ENCODE measurements around the gene C18orf63. TPM values are rescaled to one million over a fixed set of nuclear protein-coding genes. Genes with fewer than 3 reads are reported as not detected.

Gene C18orf63
- total RNA-seq, 1 experiment from 2014 or later: not detected

DNA sequence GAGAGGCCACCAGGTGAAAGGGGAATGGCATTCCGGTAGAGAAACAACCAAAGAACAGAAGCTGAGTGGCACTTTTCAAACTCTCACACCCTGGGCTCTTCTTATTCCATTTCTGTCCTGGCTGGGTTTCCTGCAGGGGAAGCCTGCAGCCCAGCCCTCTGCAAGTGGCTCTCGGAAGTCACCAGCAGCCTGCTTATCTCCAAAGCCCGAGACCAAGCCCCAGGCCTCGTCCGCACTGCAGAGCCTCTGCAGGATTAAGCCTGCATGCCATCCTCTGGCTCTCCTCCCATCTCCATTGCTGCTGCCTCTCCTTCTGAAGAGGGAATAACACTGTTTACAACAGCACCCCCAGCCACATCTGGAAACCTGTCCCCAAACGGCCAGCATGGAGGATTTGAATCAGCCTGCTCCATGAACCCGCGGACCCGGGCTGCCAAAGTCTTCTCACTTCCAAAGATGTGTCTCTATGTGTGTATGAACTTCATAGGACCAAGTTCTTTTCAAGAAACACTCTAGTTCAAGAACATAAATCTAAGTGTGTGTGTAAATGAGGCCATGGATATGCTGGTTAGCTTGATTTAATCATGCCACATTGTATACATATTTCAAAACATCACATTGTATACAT lies 87.3 kb downstream of the C18orf63 start:
- no peak for TF ChIP-seq ZNF317 (CRISPR knock-in tag; IDR thresholded peaks at IDR 0.05; ENCODE audit: borderline replicate concordance, low read depth)
- no peak for TF ChIP-seq TCF7 (CRISPR knock-in tag; IDR thresholded peaks at IDR 0.05; ENCODE audit: low read depth)
- TF ChIP-seq SOX15 (CRISPR knock-in tag; IDR thresholded peaks at IDR 0.05): no peak
- TF ChIP-seq GRHL2 (CRISPR knock-in tag; IDR thresholded peaks at IDR 0.05; ENCODE audit: insufficient replicate concordance, severe bottlenecking): no peak
- TF ChIP-seq RELA (CRISPR knock-in tag; IDR thresholded peaks at IDR 0.05; ENCODE audit: borderline replicate concordance): no peak
- TF ChIP-seq JAZF1 (CRISPR knock-in tag; IDR thresholded peaks at IDR 0.05): no peak
- TF ChIP-seq CBFB (CRISPR knock-in tag; IDR thresholded peaks at IDR 0.05; ENCODE audit: low read depth): no peak
- TF ChIP-seq MYBL2 (CRISPR knock-in tag; IDR thresholded peaks at IDR 0.05): no peak
- TF ChIP-seq, protein P1, sequence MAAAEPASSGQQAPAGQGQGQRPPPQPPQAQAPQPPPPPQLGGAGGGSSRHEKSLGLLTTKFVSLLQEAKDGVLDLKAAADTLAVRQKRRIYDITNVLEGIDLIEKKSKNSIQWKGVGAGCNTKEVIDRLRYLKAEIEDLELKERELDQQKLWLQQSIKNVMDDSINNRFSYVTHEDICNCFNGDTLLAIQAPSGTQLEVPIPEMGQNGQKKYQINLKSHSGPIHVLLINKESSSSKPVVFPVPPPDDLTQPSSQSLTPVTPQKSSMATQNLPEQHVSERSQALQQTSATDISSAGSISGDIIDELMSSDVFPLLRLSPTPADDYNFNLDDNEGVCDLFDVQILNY (CRISPR knock-in tag; IDR thresholded peaks at IDR 0.05): no peak
- no peak for TF ChIP-seq PRRX2 (CRISPR knock-in tag; IDR thresholded peaks at IDR 0.05)
- TF ChIP-seq ZNF138 (CRISPR knock-in tag; conservative IDR thresholded peaks at IDR 0.05): no peak
- no peak for TF ChIP-seq PREB (CRISPR knock-in tag; IDR thresholded peaks at IDR 0.05; ENCODE audit: borderline replicate concordance)
- no peak for TF ChIP-seq ATF1 (CRISPR knock-in tag; IDR thresholded peaks at IDR 0.05)
- no peak for TF ChIP-seq ZNF416 (CRISPR knock-in tag; IDR thresholded peaks at IDR 0.05)
- TF ChIP-seq CREB1 (CRISPR knock-in tag; IDR thresholded peaks at IDR 0.05): no peak
- TF ChIP-seq RORB (CRISPR knock-in tag; IDR thresholded peaks at IDR 0.05): no peak
- TF ChIP-seq E2F1 (CRISPR knock-in tag; IDR thresholded peaks at IDR 0.05): no peak
- no peak for TF ChIP-seq NR2C2 (CRISPR knock-in tag; IDR thresholded peaks at IDR 0.05)
- TF ChIP-seq, protein P2, sequence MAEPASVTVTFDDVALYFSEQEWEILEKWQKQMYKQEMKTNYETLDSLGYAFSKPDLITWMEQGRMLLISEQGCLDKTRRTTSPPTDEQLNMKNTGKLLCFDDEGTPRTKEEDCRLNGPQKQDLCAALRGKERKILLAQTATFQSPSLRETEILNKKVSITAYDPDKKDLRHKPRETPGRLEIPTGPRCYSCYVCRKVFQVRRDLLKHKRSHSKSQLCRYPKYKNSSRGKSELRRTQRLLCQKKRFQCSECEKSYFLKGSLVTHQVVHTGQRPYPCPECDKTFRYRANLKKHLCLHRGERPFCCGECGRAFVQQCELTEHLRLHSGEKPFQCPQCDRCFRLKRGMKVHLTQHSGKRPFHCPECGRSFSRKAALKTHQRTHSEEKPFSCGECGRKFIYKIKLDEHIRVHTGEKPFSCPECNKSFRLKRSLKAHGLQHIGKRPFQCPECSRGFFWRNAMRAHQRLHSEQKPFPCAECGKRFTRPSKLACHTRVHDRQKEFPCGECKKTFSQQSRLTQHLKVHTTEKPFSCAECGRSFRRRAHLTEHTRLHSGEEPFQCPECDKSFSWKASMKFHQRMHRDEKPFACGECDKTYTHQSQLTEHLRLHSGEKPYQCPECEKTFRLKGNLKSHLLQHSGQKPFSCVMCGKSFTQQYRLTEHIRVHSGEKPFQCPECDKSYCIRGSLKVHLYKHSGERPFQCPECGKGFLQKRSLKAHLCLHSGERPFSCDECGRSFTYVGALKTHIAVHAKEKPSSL (CRISPR knock-in tag; conservative IDR thresholded peaks at IDR 0.05): no peak
- H3K9me3 Mint-ChIP-seq: peaks cover 7% of the 10 kb centered on the region
- H3K27me3 Mint-ChIP-seq (ENCODE audit: low read depth): no peaks in the 10 kb centered on the region
- no peak overlapping the region for H3K27ac Mint-ChIP-seq
- H3K4me1 Mint-ChIP-seq: 0 out of 2 replicates have a peak, but pooled peaks cover 4% of the 10 kb centered on the region
- no peaks in the 10 kb centered on the region for H3K36me3 Mint-ChIP-seq
- H3K4me3 Mint-ChIP-seq: no peak overlapping the region
- DNase-seq (ENCODE audit: low spot score) (no peak), ATAC-seq (peak; percentile 72)
- ChIA-PET CTCF (no interaction called here), POLR2A (no interaction called here)

- Mint-ChIP-seq H3K4me1 (peaks cover 12% of the 10 kb centered on the region), H3K27me3 (ENCODE audit: low read depth) (peaks cover 3% of the 10 kb centered on the region; the same call in 1 of the 2 replicates), H3K36me3 (no peaks in the 10 kb centered on the region), H3K4me3 (no peak overlapping the region), H3K9me3 (peaks cover 7% of the 10 kb centered on the region), H3K27ac (no peak overlapping the region)
- DNase-seq (ENCODE audit: low spot score) (no peak), ATAC-seq (no peak)
- ChIA-PET CTCF (no interaction called here), POLR2A (no interaction called here)
- no peak for TF ChIP-seq GTF2I (CRISPR knock-in tag; conservative IDR thresholded peaks at IDR 0.05)
- no peak for TF ChIP-seq E2F1 (CRISPR knock-in tag; IDR thresholded peaks at IDR 0.05)
- no peak for TF ChIP-seq NR1H2 (CRISPR knock-in tag; IDR thresholded peaks at IDR 0.05)
- TF ChIP-seq ZNF423 (CRISPR knock-in tag; IDR thresholded peaks at IDR 0.05): no peak
- no peak for TF ChIP-seq TCF7 (CRISPR knock-in tag; IDR thresholded peaks at IDR 0.05; ENCODE audit: low read depth)
- TF ChIP-seq, protein P3, sequence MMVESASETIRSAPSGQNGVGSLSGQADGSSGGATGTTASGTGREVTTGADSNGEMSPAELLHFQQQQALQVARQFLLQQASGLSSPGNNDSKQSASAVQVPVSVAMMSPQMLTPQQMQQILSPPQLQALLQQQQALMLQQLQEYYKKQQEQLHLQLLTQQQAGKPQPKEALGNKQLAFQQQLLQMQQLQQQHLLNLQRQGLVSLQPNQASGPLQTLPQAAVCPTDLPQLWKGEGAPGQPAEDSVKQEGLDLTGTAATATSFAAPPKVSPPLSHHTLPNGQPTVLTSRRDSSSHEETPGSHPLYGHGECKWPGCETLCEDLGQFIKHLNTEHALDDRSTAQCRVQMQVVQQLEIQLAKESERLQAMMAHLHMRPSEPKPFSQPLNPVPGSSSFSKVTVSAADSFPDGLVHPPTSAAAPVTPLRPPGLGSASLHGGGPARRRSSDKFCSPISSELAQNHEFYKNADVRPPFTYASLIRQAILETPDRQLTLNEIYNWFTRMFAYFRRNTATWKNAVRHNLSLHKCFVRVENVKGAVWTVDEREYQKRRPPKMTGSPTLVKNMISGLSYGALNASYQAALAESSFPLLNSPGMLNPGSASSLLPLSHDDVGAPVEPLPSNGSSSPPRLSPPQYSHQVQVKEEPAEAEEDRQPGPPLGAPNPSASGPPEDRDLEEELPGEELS (CRISPR knock-in tag; IDR thresholded peaks at IDR 0.05): no peak
- no peak for TF ChIP-seq SMAD4 (CRISPR knock-in tag; IDR thresholded peaks at IDR 0.05)
- no peak for TF ChIP-seq CTCF (IDR thresholded peaks at IDR 0.05)
These were observed 92.2 kb downstream of the C18orf63 start for GRCh38 chr18:74407888-74408287.
